ENCODE measurements around the gene AP2M1.

DNA sequence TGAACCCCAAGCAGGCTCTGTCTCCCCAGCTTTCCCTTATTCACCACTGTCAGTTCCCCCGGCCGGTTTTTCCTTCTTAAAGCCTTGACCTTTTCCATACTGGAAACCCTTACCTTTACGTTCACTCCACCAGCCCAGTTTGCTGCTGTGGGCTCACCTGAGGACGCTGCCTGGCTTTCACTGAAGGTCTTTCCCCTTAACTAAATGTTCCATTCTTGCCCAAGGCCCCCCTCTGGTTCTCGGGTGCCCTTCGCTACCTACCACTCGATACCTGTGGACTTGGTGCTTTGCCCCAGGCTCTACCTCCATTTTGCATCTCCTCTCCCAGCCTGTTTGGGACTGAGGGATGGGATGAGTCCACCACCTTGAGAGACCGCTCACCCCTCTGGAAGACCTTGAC is 851 bp downstream of the AP2M1 start:
- TF ChIP-seq EZH2 (IDR thresholded peaks at IDR 0.05; ENCODE audit: borderline replicate concordance, control insufficient read depth, low read depth, low read length) (no peak), KLF5 (IDR thresholded peaks at IDR 0.05; ENCODE audit: partially characterized antibody) (no peak), MYC (IDR thresholded peaks at IDR 0.05; ENCODE audit: insufficient read depth, insufficient read length, insufficient replicate concordance, low read length, severe bottlenecking) (no peak), TCF7 (IDR thresholded peaks at IDR 0.05; ENCODE audit: borderline replicate concordance) (no peak), CBX3 (IDR thresholded peaks at IDR 0.05; ENCODE audit: borderline replicate concordance, low read depth) (no peak), CTCF (IDR thresholded peaks at IDR 0.05 in 2 of 3, conservative IDR thresholded peaks at IDR 0.05 in 1 of 3; ENCODE audit: control insufficient read depth in 2 of 3, extremely low read depth in 1 of 3, insufficient read depth in 1 of 3, low read depth in 3 of 3, low read length in 3 of 3) (no peak), ZNF207 (IDR thresholded peaks at IDR 0.05; ENCODE audit: borderline replicate concordance) (no peak), BCL11A (IDR thresholded peaks at IDR 0.05; ENCODE audit: low read depth, low read length) (no peak), RELA (IDR thresholded peaks at IDR 0.05; ENCODE audit: borderline replicate concordance, partially characterized antibody) (no peak), FOXM1 (IDR thresholded peaks at IDR 0.05; ENCODE audit: low read depth, low read length) (no peak), HDAC2 (IDR thresholded peaks at IDR 0.05) (no peak), POLR2A (IDR thresholded peaks at IDR 0.05; ENCODE audit: low read depth, low read length) (no peak)
- TF ChIP-seq, protein P1, sequence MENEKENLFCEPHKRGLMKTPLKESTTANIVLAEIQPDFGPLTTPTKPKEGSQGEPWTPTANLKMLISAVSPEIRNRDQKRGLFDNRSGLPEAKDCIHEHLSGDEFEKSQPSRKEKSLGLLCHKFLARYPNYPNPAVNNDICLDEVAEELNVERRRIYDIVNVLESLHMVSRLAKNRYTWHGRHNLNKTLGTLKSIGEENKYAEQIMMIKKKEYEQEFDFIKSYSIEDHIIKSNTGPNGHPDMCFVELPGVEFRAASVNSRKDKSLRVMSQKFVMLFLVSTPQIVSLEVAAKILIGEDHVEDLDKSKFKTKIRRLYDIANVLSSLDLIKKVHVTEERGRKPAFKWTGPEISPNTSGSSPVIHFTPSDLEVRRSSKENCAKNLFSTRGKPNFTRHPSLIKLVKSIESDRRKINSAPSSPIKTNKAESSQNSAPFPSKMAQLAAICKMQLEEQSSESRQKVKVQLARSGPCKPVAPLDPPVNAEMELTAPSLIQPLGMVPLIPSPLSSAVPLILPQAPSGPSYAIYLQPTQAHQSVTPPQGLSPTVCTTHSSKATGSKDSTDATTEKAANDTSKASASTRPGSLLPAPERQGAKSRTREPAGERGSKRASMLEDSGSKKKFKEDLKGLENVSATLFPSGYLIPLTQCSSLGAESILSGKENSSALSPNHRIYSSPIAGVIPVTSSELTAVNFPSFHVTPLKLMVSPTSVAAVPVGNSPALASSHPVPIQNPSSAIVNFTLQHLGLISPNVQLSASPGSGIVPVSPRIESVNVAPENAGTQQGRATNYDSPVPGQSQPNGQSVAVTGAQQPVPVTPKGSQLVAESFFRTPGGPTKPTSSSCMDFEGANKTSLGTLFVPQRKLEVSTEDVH (IDR thresholded peaks at IDR 0.05; ENCODE audit: low read depth, partially characterized antibody) = no peak
- TF ChIP-seq, protein P2, sequence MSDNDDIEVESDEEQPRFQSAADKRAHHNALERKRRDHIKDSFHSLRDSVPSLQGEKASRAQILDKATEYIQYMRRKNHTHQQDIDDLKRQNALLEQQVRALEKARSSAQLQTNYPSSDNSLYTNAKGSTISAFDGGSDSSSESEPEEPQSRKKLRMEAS (IDR thresholded peaks at IDR 0.05; ENCODE audit: low read depth, low read length) = no peak

Data from GM12878 (cell line).